GM12801 (cell line): ENCODE measurements around the gene UTP14A.

Experiments
- TF ChIP-seq, protein P1 (sequence below): IDR thresholded peaks from one replicate; pipeline ENCODE4 v1.5.1; 2011; ENCODE audit warnings: control low read depth; ENCODE audit not compliant: insufficient read length; ENCODE audit errors: extremely low read depth

Gene UTP14A

GRCh38 chrX:129925305-129926092 lies 19.5 kb downstream of the UTP14A start:
- TF ChIP-seq, protein P1, sequence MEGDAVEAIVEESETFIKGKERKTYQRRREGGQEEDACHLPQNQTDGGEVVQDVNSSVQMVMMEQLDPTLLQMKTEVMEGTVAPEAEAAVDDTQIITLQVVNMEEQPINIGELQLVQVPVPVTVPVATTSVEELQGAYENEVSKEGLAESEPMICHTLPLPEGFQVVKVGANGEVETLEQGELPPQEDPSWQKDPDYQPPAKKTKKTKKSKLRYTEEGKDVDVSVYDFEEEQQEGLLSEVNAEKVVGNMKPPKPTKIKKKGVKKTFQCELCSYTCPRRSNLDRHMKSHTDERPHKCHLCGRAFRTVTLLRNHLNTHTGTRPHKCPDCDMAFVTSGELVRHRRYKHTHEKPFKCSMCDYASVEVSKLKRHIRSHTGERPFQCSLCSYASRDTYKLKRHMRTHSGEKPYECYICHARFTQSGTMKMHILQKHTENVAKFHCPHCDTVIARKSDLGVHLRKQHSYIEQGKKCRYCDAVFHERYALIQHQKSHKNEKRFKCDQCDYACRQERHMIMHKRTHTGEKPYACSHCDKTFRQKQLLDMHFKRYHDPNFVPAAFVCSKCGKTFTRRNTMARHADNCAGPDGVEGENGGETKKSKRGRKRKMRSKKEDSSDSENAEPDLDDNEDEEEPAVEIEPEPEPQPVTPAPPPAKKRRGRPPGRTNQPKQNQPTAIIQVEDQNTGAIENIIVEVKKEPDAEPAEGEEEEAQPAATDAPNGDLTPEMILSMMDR = no peak

DNA sequence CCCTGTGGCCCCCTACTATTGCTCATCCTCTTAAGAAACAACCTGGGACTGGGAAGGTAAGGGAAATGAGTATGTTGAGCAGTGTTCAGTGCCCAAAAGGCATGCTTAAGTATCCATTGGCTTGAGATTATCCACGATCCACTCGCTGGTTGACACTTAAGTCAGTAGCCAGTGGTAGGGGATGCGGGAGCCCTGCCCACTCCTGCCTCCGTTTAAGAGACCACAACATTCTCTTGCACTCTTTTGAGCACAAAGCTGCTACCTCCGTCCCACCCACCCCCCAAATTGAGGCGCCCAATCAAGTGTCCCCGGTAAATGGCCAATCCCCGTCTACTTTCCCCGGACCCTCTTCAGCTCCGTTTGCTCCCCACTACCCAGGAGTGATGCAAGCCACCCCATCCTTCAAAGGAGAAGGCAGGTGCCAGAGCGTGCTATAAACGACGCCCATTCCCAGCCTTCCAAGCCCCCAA lies 25.0 kb downstream of the UTP14A start:
- TF ChIP-seq, protein P1 = no peak

GRCh38 chrX:129931411-129932015 lies 25.5 kb downstream of the UTP14A start:
- TF ChIP-seq, protein P1 = no peak

- TF ChIP-seq, protein P1 = no peak
These were observed 26.3 kb downstream of the UTP14A start for GRCh38 chrX:129932016-129932820.

DNA sequence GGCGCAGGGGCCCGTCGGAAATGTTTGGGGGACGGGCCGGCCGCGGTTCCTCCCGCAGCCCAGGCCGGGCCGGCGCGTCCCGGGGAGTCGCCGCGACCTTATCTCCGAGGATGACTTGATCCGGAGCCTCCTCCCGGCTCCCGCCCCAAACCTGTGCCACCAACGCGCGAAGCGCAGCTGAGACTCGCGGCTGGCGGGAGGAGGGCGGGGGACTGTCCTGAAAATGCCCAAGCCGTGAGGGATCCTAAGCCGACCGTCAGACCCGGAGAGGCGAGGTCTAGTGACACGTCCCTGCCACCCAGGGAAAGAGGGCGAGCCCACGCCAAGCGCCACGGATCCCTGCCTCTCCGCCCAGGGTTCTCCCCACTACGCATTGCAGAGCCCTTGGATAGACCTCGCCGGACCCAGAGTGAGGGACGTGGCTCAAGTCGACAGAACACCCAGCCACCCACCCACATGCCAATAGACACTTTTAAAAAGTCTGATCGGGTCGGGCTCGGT lies 26.9 kb downstream of the UTP14A start:
- TF ChIP-seq, protein P1 = no peak

GRCh38 chrX:129933700-129934099 lies 27.7 kb downstream of the UTP14A start:
- TF ChIP-seq, protein P1 = no peak

DNA sequence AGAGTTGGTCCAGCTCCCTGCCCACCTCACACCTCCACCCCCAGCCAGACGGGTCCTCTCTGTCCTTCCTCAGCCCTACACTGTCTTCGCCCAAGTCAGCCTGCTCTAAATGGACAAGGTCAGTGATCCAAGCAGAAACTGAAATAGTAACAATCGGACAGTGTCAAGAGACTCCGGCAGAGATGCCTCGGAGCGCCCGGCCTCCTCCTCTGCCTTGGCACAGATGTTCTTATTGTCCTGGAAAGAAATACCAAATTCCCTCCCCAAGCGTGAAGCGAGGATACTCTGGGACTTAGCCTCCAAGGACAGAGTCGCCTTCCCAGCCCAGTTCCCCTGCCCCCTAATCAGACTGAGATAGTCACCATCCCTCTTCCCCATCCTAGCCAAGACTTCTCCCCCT lies 28.5 kb downstream of the UTP14A start:
- TF ChIP-seq, protein P1 = no peak
